GM19193 (cell line): Measurements from ENCODE around the gene PPP1R16B.

ENCODE experiments used
- POLR2A ChIP-seq: IDR thresholded peaks from 4 replicates; pipeline ENCODE4 v1.6.1; 2011; ENCODE audit not compliant: insufficient read depth, insufficient read length; ENCODE audit errors: extremely low read depth

Gene PPP1R16B

GRCh38 chr20:38896009-38896594, 90.6 kb downstream of the PPP1R16B start:
- TF ChIP-seq POLR2A, result no peak

DNA sequence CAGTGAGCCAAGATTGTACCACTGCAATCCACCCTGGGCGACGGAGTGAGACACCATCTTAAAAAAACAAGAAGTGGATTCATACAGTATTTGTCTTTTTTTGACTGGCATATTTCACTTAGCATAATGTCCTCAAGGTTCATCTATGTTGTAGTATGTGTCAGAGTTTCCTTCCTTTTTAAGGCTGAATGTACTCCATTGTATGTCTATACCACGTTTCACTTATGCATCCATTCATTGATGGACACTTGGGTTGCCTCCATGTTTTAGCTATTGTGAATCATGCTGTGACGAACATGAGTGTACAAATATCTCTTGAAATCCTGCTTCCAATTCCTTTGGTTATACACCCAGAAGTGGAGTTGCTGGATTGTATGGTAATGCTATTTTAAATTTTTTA, 91.8 kb downstream of the PPP1R16B start:
- TF ChIP-seq POLR2A, result no peak

- peak; percentile 23 for TF ChIP-seq POLR2A
These were observed 95.1 kb downstream of the PPP1R16B start for GRCh38 chr20:38900606-38901005.

DNA sequence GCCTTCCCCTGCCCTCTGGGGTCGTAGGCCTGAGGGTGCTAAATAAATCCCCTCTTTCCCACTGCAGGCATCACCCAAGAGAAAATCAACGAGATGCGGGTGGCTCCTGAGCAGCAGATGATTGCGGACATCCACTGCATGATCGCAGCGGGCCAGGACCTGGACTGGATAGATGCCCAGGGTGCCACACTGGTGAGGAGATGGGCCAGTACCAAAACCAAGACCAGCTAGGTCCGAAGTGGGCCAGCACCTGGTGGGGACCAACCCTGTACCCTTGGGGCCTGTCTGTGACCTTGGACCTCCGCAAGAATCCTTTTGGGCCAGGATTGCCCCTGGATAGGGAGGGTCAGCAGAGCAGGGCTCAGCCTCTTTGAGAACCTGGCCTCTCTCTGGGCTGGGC, 97.1 kb downstream of the PPP1R16B start:
- peak; percentile 4 for TF ChIP-seq POLR2A

GRCh38 chr20:38903335-38903734, 97.8 kb downstream of the PPP1R16B start:
- TF ChIP-seq POLR2A, result no peak

DNA sequence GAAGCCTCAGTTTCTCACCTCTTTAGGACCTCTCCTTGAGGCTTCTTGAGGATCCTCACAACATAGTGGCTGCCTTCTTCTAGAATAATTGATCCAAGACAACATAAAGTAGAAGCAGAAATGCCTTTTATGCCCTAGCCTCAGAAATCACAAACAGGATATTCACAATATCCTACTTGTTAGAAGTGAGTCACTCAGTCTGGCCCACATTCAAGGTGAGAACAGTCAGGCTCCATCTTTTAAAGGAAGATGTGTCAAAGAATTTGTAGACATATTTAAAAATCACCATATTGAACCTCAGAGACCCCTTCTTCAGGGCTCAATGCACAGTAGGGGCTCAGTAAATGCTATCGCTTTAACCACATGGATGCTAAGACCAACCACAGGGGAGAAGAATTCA, 99.9 kb downstream of the PPP1R16B start:
- TF ChIP-seq POLR2A, result no peak

DNA sequence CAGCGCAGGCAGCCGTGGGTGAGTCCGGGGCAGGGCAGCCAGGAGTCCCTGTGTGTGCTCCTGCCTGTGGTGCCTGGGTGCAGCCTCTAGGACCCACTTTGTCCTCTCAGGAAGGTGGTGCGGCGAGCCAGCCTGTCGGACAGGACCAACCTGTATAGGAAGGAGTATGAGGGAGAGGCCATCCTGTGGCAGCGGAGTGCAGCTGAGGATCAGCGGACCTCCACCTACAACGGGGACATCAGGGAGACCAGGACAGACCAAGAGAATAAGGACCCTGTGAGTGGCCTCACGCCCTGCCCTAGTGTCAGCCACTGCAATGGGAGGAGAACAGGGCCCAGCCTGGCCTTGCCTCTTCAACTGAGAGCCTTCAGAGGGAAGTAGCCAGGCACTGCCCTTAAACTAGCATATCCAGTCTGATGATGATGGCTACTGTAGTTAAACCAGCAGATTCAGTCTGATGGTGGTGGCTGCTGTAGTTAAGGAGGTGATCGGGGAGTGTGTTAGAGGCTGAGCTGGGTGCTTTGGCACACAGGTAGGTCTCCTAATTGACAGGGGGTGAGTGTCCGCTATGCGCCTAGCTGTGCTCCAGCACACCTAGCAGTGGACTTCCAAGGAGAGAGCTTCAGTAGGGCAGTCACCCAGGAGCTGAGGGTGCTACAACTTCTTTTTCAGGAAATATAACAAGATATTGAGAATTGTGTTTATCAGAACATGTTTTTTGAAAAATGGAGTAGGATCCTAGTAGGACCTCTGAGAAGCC, 102.6 kb downstream of the PPP1R16B start:
- no peak for TF ChIP-seq POLR2A

DNA sequence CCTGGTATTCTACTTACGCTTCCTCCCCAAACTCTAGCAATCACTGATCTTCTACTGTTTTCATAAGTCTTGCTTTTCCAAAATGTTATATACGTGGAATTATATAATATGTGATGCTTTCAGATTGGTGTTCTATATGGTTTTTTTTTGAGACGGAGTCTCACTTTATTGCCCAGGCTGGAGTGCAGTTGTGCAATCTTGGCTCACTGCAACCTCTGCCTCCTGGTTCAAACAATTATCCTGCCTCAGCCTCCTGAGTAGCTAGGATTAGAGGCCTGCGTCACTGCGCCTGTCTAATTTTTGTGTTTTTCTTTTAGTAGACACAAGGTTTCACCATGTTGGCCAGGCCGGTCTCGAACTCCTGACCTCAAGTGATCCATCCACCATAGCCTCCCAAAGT, 109.9 kb downstream of the PPP1R16B start:
- no peak for TF ChIP-seq POLR2A

GRCh38 chr20:38917657-38918056, 112.2 kb downstream of the PPP1R16B start:
- TF ChIP-seq POLR2A, result no peak

GRCh38 chr20:38918172-38918571, 112.7 kb downstream of the PPP1R16B start:
- TF ChIP-seq POLR2A, result no peak

GRCh38 chr20:38919683-38920082, 114.2 kb downstream of the PPP1R16B start:
- no peak for TF ChIP-seq POLR2A

- TF ChIP-seq POLR2A, result no peak
These were observed 114.9 kb downstream of the PPP1R16B start for GRCh38 chr20:38920411-38920810.

DNA sequence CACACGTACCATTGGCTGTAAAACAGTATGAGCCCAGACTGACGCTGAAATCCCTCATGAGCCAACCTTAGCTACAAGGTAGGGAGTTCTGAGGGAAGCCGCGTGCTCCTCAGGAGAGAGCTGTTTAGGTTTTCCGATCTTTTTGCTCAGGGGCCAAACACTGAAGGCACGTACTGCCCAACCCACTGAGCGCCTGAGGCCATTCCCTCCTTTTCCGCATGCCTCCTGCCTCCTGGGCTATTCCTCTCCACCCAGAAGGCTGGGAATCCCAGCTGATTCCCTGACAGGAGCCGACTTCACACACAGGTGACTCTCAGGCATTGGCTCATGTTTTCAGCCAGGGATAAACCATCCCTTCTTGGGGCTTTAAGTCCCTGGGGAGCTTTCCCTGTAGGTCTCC, 115.4 kb downstream of the PPP1R16B start:
- TF ChIP-seq POLR2A, result no peak

GRCh38 chr20:38924718-38925117, 119.2 kb downstream of the PPP1R16B start:
- TF ChIP-seq POLR2A, result no peak

DNA sequence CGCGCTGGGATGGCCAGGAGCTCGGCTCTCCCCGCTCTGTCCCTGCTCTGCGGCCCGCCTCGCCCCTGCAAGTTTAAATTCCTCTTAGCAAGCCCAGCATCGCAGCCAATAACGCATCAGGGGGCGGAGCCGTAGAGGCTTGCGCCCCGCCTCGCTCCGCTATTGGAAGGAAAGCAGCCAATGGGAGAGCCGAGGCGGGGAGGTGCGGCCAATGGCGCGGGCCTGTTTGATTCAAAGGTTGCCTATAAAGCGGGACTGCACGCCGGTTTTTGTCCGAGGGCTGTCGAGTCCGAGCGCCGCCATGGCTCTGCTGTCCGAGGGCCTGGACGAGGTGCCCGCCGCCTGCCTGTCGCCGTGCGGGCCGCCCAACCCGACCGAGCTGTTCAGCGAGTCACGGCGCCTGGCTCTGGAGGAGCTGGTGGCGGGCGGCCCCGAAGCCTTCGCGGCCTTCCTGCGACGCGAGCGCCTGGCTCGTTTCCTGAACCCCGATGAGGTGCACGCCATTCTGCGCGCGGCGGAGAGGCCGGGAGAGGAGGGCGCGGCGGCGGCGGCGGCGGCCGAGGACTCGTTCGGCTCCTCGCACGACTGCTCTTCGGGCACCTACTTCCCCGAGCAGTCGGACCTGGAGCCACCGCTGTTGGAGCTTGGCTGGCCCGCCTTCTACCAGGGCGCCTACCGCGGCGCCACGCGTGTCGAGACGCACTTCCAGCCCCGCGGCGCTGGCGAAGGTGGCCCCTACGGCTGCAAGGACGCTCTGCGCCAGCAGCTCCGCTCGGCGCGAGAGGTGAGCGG, 120.8 kb downstream of the PPP1R16B start, which contains the start of gene FAM83D:
Gene FAM83D (plus strand): TSS at position 276 of the 792 bp plus-strand sequence. CDS start 26 bp downstream, at position 302.
- TF ChIP-seq POLR2A, result peak; percentile 94
